K562 (cell line): ENCODE measurements around the gene YPEL1. TPM values are rescaled to one million over a fixed set of nuclear protein-coding genes. Genes with fewer than 3 reads are reported as not detected.
A peak's percentile ranks its signal among the peaks of the same experiment; 100 is the strongest.

ENCODE experiments used
- ARHGAP35 ChIP-seq: fragments of 450-650 bp; IDR thresholded peaks from 2 replicates; pipeline ENCODE4 v1.6.1; 2018; ENCODE audit not compliant: partially characterized antibody
- CAMTA2 ChIP-seq: fragments of 250-450 bp; sonication (Bioruptor Pico); conservative IDR thresholded peaks from 2 replicates; pipeline ENCODE4 v1.5.1; 2022
- CSDE1 ChIP-seq, 2 experiments: fragments of 450-650 bp; IDR thresholded peaks; 2 replicates each; pipeline ENCODE4 v1.6.1; 2016; ENCODE audit warnings: mild to moderate bottlenecking in 1 of 2
- FOXP4 ChIP-seq: sonication (generic); formaldehyde crosslinking; IDR thresholded peaks from 2 replicates; pipeline ENCODE4 v1.8.0; 2022; ENCODE audit warnings: mild to moderate bottlenecking, missing genetic modification reagents, borderline replicate concordance
- GABPB2 ChIP-seq: fragments of 250-450 bp; sonication (Bioruptor Pico); conservative IDR thresholded peaks from 2 replicates; pipeline ENCODE4 v1.5.1; 2021; ENCODE audit warnings: mild to moderate bottlenecking
- HLTF ChIP-seq: fragments of 450-650 bp; IDR thresholded peaks from 2 replicates; pipeline ENCODE4 v1.6.1; 2016
- HMG20A ChIP-seq: fragments of 450-650 bp; formaldehyde crosslinking; conservative IDR thresholded peaks from 2 replicates; pipeline ENCODE4 v1.4.0; 2020; ENCODE audit warnings: mild to moderate bottlenecking, mixed read lengths
- KAT7 ChIP-seq: sonication (generic); formaldehyde crosslinking; IDR thresholded peaks from 2 replicates; pipeline ENCODE4 v1.8.0; 2022; ENCODE audit warnings: missing genetic modification reagents, mild to moderate bottlenecking, borderline replicate concordance
- MCM2 ChIP-seq: fragments of 450-650 bp; IDR thresholded peaks from 2 replicates; pipeline ENCODE4 v1.6.1; 2017; ENCODE audit warnings: low read depth, mild to moderate bottlenecking
- MEF2D ChIP-seq: conservative IDR thresholded peaks from 2 replicates; pipeline ENCODE4 v1.6.1; 2016; ENCODE audit warnings: low read depth, missing genetic modification characterization, missing compliant biosample characterization
- MXI1 ChIP-seq: IDR thresholded peaks from 2 replicates; pipeline ENCODE4 v1.6.1; 2011; ENCODE audit warnings: low read depth, mild to moderate bottlenecking, improper control_type of control experiment, low read length
- POLR2B ChIP-seq: fragments of 450-650 bp; IDR thresholded peaks from 2 replicates; pipeline ENCODE4 v1.6.1; 2018; ENCODE audit warnings: low read depth; ENCODE audit not compliant: partially characterized antibody
- SIN3A ChIP-seq, 2 experiments: fragments of 150-350 bp in 1 of 2; IDR thresholded peaks; 2 replicates each; pipeline ENCODE4 v1.6.1; 2011 to 2016; ENCODE audit warnings: borderline replicate concordance in 2 of 2, low read depth in 2 of 2, low read length in 2 of 2, mild to moderate bottlenecking in 2 of 2, moderate library complexity in 2 of 2; ENCODE audit not compliant: control insufficient read depth in 1 of 2
- ZEB2 ChIP-seq: fragments of 450-650 bp; IDR thresholded peaks from 2 replicates; pipeline ENCODE4 v1.6.1; 2016
- ZNF184 ChIP-seq: sonication (generic); formaldehyde crosslinking; IDR thresholded peaks from 2 replicates; pipeline ENCODE4 v1.5.0; 2020; ENCODE audit warnings: missing genetic modification reagents
- ZNF384 ChIP-seq: IDR thresholded peaks from 2 replicates; pipeline ENCODE4 v1.6.1; 2012; ENCODE audit warnings: low read depth, low read length, improper control_type of control experiment
- ZNF408 ChIP-seq: fragments of 250-450 bp; sonication (Bioruptor Pico); IDR thresholded peaks from 2 replicates; pipeline ENCODE4 v1.4.0; 2020; ENCODE audit warnings: low read depth, mild to moderate bottlenecking, moderate library complexity
- ZNF644 ChIP-seq: fragments of 200-800 bp; sonication (Bioruptor generic); IDR thresholded peaks from 2 replicates; pipeline ENCODE4 v1.6.1; 2016; ENCODE audit warnings: low read depth, missing genetic modification characterization, missing compliant biosample characterization
- polyA plus RNA-seq, 8 experiments: library from polyadenylated mRNA; depleted of rRNA in 4 of 8; stranded (reverse) in 5 of 8; unstranded in 3 of 8; fragments of >200 nt; fragmentation: Nextera tagmentation in 2 of 8; fragmentation: Illumina TruSeq in 1 of 8; extraction: Ambion mirVana in 2 of 8; extraction: Trizol in 1 of 8; gene quantifications; 2 replicates each; pipeline versions ENCODE4 v1.2.1 to v1.2.3, GENCODE V29; 2011 to 2014; ENCODE audit warnings: inconsistent platforms in 1 of 8, missing spikeins in 1 of 8
- total RNA-seq, 7 experiments: library from RNA; depleted of rRNA in 6 of 7; stranded (reverse); fragments of >200 nt in 6 of 7; fragmentation: Illumina TruSeq in 2 of 7; extraction: Trizol in 2 of 7; gene quantifications; 2 replicates each; pipeline versions ENCODE4 v1.2.1 to v1.2.3, GENCODE V29; 2011 to 2021; ENCODE audit warnings: low replicate concordance in 1 of 7
- TF ChIP-seq, protein P1 (sequence below): fragments of 250-450 bp; sonication (Bioruptor Pico); IDR thresholded peaks from 2 replicates; pipeline ENCODE4 v1.4.0; 2020; ENCODE audit warnings: mild to moderate bottlenecking, moderate library complexity
- TF ChIP-seq, protein P2 (sequence below): fragments of 250-450 bp; sonication (Bioruptor Pico); IDR thresholded peaks from 2 replicates; pipeline ENCODE4 v1.8.0; 2022; ENCODE audit warnings: moderate library complexity, mild to moderate bottlenecking, inconsistent platforms
- TF ChIP-seq, protein P3 (sequence below): fragments of 450-650 bp; formaldehyde crosslinking; conservative IDR thresholded peaks from 2 replicates; pipeline ENCODE4 v1.4.0; 2022; ENCODE audit warnings: mild to moderate bottlenecking, missing genetic modification characterization

YPEL1 gene
- total and polyA plus RNA-seq, 9 of the 15 experiments (the other 6 are each of a cell fraction or from before 2014, with no cell fraction given), result 0.07 to 2.2 (median 0.46) TPM

DNA sequence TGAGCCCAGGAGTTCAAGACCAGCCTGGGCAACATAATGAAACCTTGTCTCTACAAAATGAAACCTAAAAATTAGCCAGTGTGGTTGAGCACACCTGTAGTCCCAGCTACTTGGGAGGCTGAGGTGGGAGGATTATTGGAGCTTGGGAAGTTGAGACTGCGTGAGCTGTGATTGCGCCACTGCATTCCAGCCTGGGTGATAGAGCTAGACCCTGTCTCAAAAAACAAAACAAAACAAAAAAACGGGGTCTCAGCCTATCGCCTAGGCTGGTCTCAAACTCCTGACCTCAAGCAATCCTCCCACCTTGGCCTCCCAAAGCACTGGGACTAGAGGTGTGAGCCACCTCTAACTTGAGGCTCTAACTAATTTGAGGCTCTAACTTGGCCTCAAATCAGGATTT is 56.2 kb downstream of the YPEL1 start (continued):
- TF ChIP-seq, protein P1, sequence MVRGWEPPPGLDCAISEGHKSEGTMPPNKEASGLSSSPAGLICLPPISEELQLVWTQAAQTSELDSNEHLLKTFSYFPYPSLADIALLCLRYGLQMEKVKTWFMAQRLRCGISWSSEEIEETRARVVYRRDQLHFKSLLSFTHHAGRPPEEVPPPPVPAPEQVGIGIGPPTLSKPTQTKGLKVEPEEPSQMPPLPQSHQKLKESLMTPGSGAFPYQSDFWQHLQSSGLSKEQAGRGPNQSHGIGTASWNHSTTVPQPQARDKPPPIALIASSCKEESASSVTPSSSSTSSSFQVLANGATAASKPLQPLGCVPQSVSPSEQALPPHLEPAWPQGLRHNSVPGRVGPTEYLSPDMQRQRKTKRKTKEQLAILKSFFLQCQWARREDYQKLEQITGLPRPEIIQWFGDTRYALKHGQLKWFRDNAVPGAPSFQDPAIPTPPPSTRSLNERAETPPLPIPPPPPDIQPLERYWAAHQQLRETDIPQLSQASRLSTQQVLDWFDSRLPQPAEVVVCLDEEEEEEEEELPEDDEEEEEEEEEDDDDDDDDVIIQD (CRISPR knock-in tag), result no peak
- TF ChIP-seq MCM2 (no peak), SIN3A (IDR thresholded peaks at IDR 0.05; ENCODE audit: borderline replicate concordance in 2 of 2, control insufficient read depth in 1 of 2, low read depth in 2 of 2, low read length in 2 of 2) (0 out of 4 replicates have a peak, but pooled peaks of 1 of the 2 experiments have one; percentile 50), ZNF644 (tag) (no peak), KAT7 (CRISPR knock-in tag) (no peak), HLTF (peak; percentile 50; the same call in 1 of the 2 replicates), CAMTA2 (CRISPR knock-in tag) (0 out of 2 replicates have a peak, but pooled peaks have one; percentile 43), CSDE1 (IDR thresholded peaks at IDR 0.05) (peak in 1 of 2 experiments; percentile 55; a peak in 1 of 4 replicates), ZNF384 (no peak), ZEB2 (no peak), GABPB2 (CRISPR knock-in tag) (no peak), MEF2D (tag) (no peak), MXI1 (no peak), ARHGAP35 (peak; percentile 63), ZNF408 (CRISPR knock-in tag) (no peak), ZNF184 (CRISPR knock-in tag) (no peak), FOXP4 (CRISPR knock-in tag) (no peak), POLR2B (peak; percentile 23), HMG20A (CRISPR knock-in tag) (no peak)
- TF ChIP-seq, protein P2, sequence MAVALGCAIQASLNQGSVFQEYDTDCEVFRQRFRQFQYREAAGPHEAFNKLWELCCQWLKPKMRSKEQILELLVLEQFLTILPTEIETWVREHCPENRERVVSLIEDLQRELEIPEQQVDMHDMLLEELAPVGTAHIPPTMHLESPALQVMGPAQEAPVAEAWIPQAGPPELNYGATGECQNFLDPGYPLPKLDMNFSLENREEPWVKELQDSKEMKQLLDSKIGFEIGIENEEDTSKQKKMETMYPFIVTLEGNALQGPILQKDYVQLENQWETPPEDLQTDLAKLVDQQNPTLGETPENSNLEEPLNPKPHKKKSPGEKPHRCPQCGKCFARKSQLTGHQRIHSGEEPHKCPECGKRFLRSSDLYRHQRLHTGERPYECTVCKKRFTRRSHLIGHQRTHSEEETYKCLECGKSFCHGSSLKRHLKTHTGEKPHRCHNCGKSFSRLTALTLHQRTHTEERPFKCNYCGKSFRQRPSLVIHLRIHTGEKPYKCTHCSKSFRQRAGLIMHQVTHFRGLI (CRISPR knock-in tag), result 0 out of 2 replicates have a peak, but pooled peaks have one; percentile 56
- TF ChIP-seq, protein P3, sequence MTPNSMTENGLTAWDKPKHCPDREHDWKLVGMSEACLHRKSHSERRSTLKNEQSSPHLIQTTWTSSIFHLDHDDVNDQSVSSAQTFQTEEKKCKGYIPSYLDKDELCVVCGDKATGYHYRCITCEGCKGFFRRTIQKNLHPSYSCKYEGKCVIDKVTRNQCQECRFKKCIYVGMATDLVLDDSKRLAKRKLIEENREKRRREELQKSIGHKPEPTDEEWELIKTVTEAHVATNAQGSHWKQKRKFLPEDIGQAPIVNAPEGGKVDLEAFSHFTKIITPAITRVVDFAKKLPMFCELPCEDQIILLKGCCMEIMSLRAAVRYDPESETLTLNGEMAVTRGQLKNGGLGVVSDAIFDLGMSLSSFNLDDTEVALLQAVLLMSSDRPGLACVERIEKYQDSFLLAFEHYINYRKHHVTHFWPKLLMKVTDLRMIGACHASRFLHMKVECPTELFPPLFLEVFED (CRISPR knock-in tag), result peak; percentile 78; the same call in 1 of the 2 replicates
